Measurements from ENCODE around the gene CLEC3B.
A peak's percentile ranks its signal among the peaks of the same experiment; 100 is the strongest.

Gene CLEC3B

GRCh38 chr3:45016916-45017315 is 9.2 kb upstream of the CLEC3B start:
- Mint-ChIP-seq H3K27me3 (no peaks in the 10 kb centered on the region), H3K27ac (no peak overlapping the region), H3K4me3 (no peak overlapping the region), H3K36me3 (ENCODE audit: low read depth) (peaks cover 16% of the 10 kb centered on the region), H3K4me1 (peaks cover 13% of the 10 kb centered on the region), H3K9me3 (no peaks in the 10 kb centered on the region)
- ATAC-seq: no peak
- no peak for DNase-seq

GRCh38 chr3:45017821-45018220 is 8.3 kb upstream of the CLEC3B start:
- H3K27ac Mint-ChIP-seq: no peak overlapping the region

GRCh38 chr3:45020534-45020933 is 5.6 kb upstream of the CLEC3B start:
- DNase-seq: no peak
- H3K4me1 Mint-ChIP-seq: peaks cover 12% of the 10 kb centered on the region

More at GRCh38 chr3:45017821-45018220, 8.3 kb upstream of the CLEC3B start:
- Mint-ChIP-seq H3K36me3 (ENCODE audit: low read depth) (peaks cover 10% of the 10 kb centered on the region), H3K27me3 (no peaks in the 10 kb centered on the region), H3K4me1 (peaks cover 12% of the 10 kb centered on the region), H3K4me3 (no peak overlapping the region), H3K9me3 (no peaks in the 10 kb centered on the region)
- DNase-seq: no peak
- no peak for ATAC-seq

GRCh38 chr3:45021524-45022297 is 4.4 kb upstream of the CLEC3B start:
- no peaks in the 10 kb centered on the region for H3K9me3 Mint-ChIP-seq
- peaks cover 12% of the 10 kb centered on the region for H3K4me1 Mint-ChIP-seq
- H3K36me3 Mint-ChIP-seq (ENCODE audit: low read depth): no peaks in the 10 kb centered on the region
- H3K27ac Mint-ChIP-seq: no peak overlapping the region
- no peak for DNase-seq
- H3K4me3 Mint-ChIP-seq: no peak overlapping the region
- no peak for ATAC-seq
- no peaks in the 10 kb centered on the region for H3K27me3 Mint-ChIP-seq

More at GRCh38 chr3:45020534-45020933, 5.6 kb upstream of the CLEC3B start:
- Mint-ChIP-seq H3K27me3 (no peaks in the 10 kb centered on the region), H3K4me3 (no peak overlapping the region), H3K9me3 (no peaks in the 10 kb centered on the region), H3K36me3 (ENCODE audit: low read depth) (no peaks in the 10 kb centered on the region), H3K27ac (no peak overlapping the region)
- ATAC-seq: peak; percentile 28

- Mint-ChIP-seq H3K36me3 (ENCODE audit: low read depth) (no peaks in the 10 kb centered on the region), H3K27ac (no peak overlapping the region), H3K27me3 (no peaks in the 10 kb centered on the region), H3K4me3 (no peak overlapping the region), H3K4me1 (peaks cover 12% of the 10 kb centered on the region), H3K9me3 (no peaks in the 10 kb centered on the region)
- no peak for ATAC-seq
- DNase-seq: no peak
These were observed 2.4 kb upstream of the CLEC3B start for GRCh38 chr3:45023675-45024074.

- DNase-seq (no peak), ATAC-seq (no peak)
- no peaks in the 10 kb centered on the region for H3K9me3 Mint-ChIP-seq
- no peak overlapping the region for H3K4me3 Mint-ChIP-seq
- no peaks in the 10 kb centered on the region for H3K36me3 Mint-ChIP-seq (ENCODE audit: low read depth)
- H3K27ac Mint-ChIP-seq: no peak overlapping the region
- H3K27me3 Mint-ChIP-seq: no peaks in the 10 kb centered on the region
- H3K4me1 Mint-ChIP-seq: peaks cover 12% of the 10 kb centered on the region
These were observed 1.4 kb upstream of the CLEC3B start for GRCh38 chr3:45024542-45025255.

- H3K4me1 Mint-ChIP-seq: no peaks in the 10 kb centered on the region
- H3K27me3 Mint-ChIP-seq: no peaks in the 10 kb centered on the region
- H3K9me3 Mint-ChIP-seq: no peaks in the 10 kb centered on the region
- ATAC-seq (no peak), DNase-seq (no peak)
- H3K27ac Mint-ChIP-seq: no peak overlapping the region
- H3K36me3 Mint-ChIP-seq (ENCODE audit: low read depth): no peaks in the 10 kb centered on the region
- no peak overlapping the region for H3K4me3 Mint-ChIP-seq
These were observed 854 bp downstream of the CLEC3B start for GRCh38 chr3:45026957-45027356.

GRCh38 chr3:45027441-45027840 is 1.3 kb downstream of the CLEC3B start:
- H3K36me3 Mint-ChIP-seq (ENCODE audit: low read depth): no peaks in the 10 kb centered on the region
- no peak overlapping the region for H3K4me3 Mint-ChIP-seq
- no peaks in the 10 kb centered on the region for H3K9me3 Mint-ChIP-seq
- ATAC-seq (no peak), DNase-seq (no peak)
- no peak overlapping the region for H3K27ac Mint-ChIP-seq
- no peaks in the 10 kb centered on the region for H3K27me3 Mint-ChIP-seq
- no peaks in the 10 kb centered on the region for H3K4me1 Mint-ChIP-seq

- Mint-ChIP-seq H3K36me3 (ENCODE audit: low read depth) (no peaks in the 10 kb centered on the region), H3K9me3 (no peaks in the 10 kb centered on the region), H3K27ac (no peak overlapping the region), H3K4me3 (no peak overlapping the region), H3K4me1 (peaks cover 1% of the 10 kb centered on the region), H3K27me3 (peaks cover 1% of the 10 kb centered on the region)
- ATAC-seq (no peak), DNase-seq (no peak)
These were observed 3.1 kb downstream of the CLEC3B start for GRCh38 chr3:45029216-45029615.

- H3K27ac Mint-ChIP-seq: no peak overlapping the region
- no peaks in the 10 kb centered on the region for H3K36me3 Mint-ChIP-seq (ENCODE audit: low read depth)
- ATAC-seq (no peak), DNase-seq (no peak)
- no peak overlapping the region for H3K4me3 Mint-ChIP-seq
- H3K27me3 Mint-ChIP-seq: peaks cover 6% of the 10 kb centered on the region
- no peaks in the 10 kb centered on the region for H3K9me3 Mint-ChIP-seq
- H3K4me1 Mint-ChIP-seq: peaks cover 5% of the 10 kb centered on the region
These were observed 3.6 kb downstream of the CLEC3B start for GRCh38 chr3:45029661-45030060.

GRCh38 chr3:45031531-45031930 is 5.4 kb downstream of the CLEC3B start:
- ATAC-seq (no peak), DNase-seq (no peak)
- Mint-ChIP-seq H3K27ac (no peak overlapping the region), H3K4me1 (peaks cover 21% of the 10 kb centered on the region), H3K36me3 (ENCODE audit: low read depth) (no peaks in the 10 kb centered on the region), H3K4me3 (no peak overlapping the region), H3K27me3 (peaks cover 22% of the 10 kb centered on the region), H3K9me3 (no peaks in the 10 kb centered on the region)

- H3K27me3 Mint-ChIP-seq: peaks cover 28% of the 10 kb centered on the region
- DNase-seq: no peak
- ATAC-seq: no peak
- peaks cover 21% of the 10 kb centered on the region for H3K4me1 Mint-ChIP-seq
- no peaks in the 10 kb centered on the region for H3K9me3 Mint-ChIP-seq
- no peak overlapping the region for H3K4me3 Mint-ChIP-seq
- H3K36me3 Mint-ChIP-seq (ENCODE audit: low read depth): no peaks in the 10 kb centered on the region
- H3K27ac Mint-ChIP-seq: no peak overlapping the region
These were observed 6.0 kb downstream of the CLEC3B start for GRCh38 chr3:45032113-45032512.

GRCh38 chr3:45033791-45034190 is 7.7 kb downstream of the CLEC3B start:
- Mint-ChIP-seq H3K36me3 (ENCODE audit: low read depth) (no peaks in the 10 kb centered on the region), H3K4me1 (peaks cover 21% of the 10 kb centered on the region), H3K27ac (no peak overlapping the region), H3K9me3 (no peaks in the 10 kb centered on the region), H3K27me3 (peaks cover 33% of the 10 kb centered on the region), H3K4me3 (no peak overlapping the region)
- ATAC-seq: no peak
- no peak for DNase-seq

- Mint-ChIP-seq H3K36me3 (ENCODE audit: low read depth) (no peaks in the 10 kb centered on the region), H3K27me3 (peaks cover 36% of the 10 kb centered on the region), H3K4me1 (peaks cover 21% of the 10 kb centered on the region), H3K27ac (no peak overlapping the region), H3K4me3 (no peak overlapping the region), H3K9me3 (no peaks in the 10 kb centered on the region)
- peak; percentile 50 for ATAC-seq
- peak; percentile 38 for DNase-seq
These were observed 8.6 kb downstream of the CLEC3B start for GRCh38 chr3:45034612-45035252.

All from activated naive CD8-positive, alpha-beta T cell treated with anti-CD3 and anti-CD28 coated beads, Interleukin-2, amount 50 U/mL, for 24 hours (primary cell).